Small intestine (tissue), 7 donors: ENCODE data around the gene CLMP. TPM values are rescaled to one million over a fixed set of nuclear protein-coding genes. Genes with fewer than 3 reads are reported as not detected.
A peak's percentile ranks its signal among the peaks of the same experiment; 100 is the strongest.
"Not testable (repeated sequence)": the region's sequence is repeated elsewhere in the genome, so short reads cannot be mapped to it uniquely, and the experiment has no call there.

Experiments
- DNase-seq, 2 donors: peaks; one replicate each; pipeline versions ENCODE4 v3.0.0 to v3.0.0-alpha.2; 2013
- FAIRE-seq: peaks from 2 replicates; lab custom pipeline; 2012; peaks lifted over from hg19 to GRCh38; lab: Jason Lieb, UNC
- H3K27ac ChIP-seq, 3 donors: one replicate each; pipeline ENCODE4 v1.5.1; 2013; ENCODE audit warnings: low read length in 2 of 3, mild to moderate bottlenecking in 2 of 3, control low read depth in 1 of 3, inconsistent platforms in 1 of 3, low read depth in 1 of 3, moderate library complexity in 1 of 3
- H3K27me3 ChIP-seq, 3 donors: one replicate each; pipeline ENCODE4 v1.6.1; 2013; ENCODE audit warnings: low read length in 3 of 3, inconsistent platforms in 1 of 3; ENCODE audit not compliant: control insufficient read depth in 3 of 3, insufficient read depth in 3 of 3
- H3K36me3 ChIP-seq, 3 donors: one replicate each; pipeline ENCODE4 v1.6.1; 2013; ENCODE audit warnings: low read length in 3 of 3, inconsistent platforms in 1 of 3, low read depth in 1 of 3, mild to moderate bottlenecking in 1 of 3, moderate library complexity in 1 of 3; ENCODE audit not compliant: control insufficient read depth in 3 of 3, insufficient read depth in 2 of 3
- H3K4me1 ChIP-seq, 3 donors: one replicate each; pipeline ENCODE4 v1.6.1; 2013; ENCODE audit warnings: low read length in 2 of 3, inconsistent platforms in 1 of 3, low read depth in 1 of 3, mild to moderate bottlenecking in 1 of 3, moderate library complexity in 1 of 3; ENCODE audit not compliant: control insufficient read depth in 3 of 3, insufficient read depth in 2 of 3
- H3K4me3 ChIP-seq, 3 donors: one replicate each; pipeline ENCODE4 v1.5.1; 2013; ENCODE audit warnings: low read length in 3 of 3, control low read depth in 1 of 3, inconsistent platforms in 1 of 3, low read depth in 1 of 3, mild to moderate bottlenecking in 1 of 3, moderate library complexity in 1 of 3
- H3K9me3 ChIP-seq, 2 donors: one replicate each; pipeline ENCODE4 v1.6.1; 2013; ENCODE audit warnings: low read depth in 1 of 2, low read length in 1 of 2; ENCODE audit not compliant: control insufficient read depth in 2 of 2, insufficient read depth in 1 of 2
- WGBS, 3 donors: extraction: QIAGEN DNeasy Blood & Tissue Kit; methylation state at CpG; one replicate each; pipeline ENCODE4 v1.1.7; 2013; 5-methylcytosine and 5-hydroxymethylcytosine counted together
- polyA plus RNA-seq, 4 donors: library from polyadenylated mRNA; stranded (reverse) in 3 of 4; unstranded in 1 of 4; fragments of 200-250 nt in 3 of 4; fragments of 120-200 nt in 1 of 4; gene quantifications; one replicate each; pipeline versions ENCODE4 v1.2.1 to v1.2.3, GENCODE V29; 2013
- donor health status: healthy with polysubstance abuse.
- donor health status: control.
- donor health status: control.
- donor health status: Bipolar disorder and iron deficiency.
- donor health status: healthy.

CLMP gene
- polyA plus RNA-seq, 4 donors = 0.22 to 12.2 (median 5.9) TPM

DNA sequence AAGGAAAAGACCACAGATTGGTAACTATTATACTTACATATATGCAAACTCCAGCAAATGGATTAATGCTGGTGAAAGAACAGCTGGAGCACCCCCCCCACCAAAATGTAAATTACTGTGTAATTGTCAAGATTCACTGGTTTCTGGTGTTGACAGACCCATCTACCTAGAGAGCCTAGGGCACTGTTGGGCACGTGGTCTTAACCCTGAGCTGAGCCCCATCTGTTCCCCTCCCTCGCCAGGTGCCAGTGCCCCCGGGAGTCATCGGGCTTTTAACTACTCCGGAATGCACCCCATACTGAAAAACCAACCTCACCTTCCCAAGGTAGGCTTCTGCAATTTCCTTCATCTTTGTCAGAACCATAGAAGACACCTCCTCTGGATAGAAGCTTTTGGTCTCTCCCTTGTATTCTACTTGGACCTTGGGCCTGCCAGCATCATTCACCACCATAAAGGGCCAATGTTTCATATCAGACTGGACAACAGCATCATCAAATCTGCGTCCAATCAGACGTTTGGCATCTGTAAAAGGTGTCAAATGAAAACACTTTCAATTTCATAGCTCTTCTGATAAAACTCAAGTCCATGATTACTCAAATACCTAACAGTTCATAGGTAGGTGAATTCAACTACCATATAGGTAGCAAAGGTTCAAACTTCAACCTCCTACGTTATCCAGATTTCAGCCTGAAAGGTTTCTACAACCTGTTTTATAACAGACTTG, 134.6 kb downstream of the CLMP start:
- DNase-seq = peak; percentile 42 to 86
- 0 to 3% (median 1%) methylated on average over 8 of the region's 8 CpGs for WGBS, 3 donors
- Histone ChIP-seq H3K9me3 (no peaks in the 10 kb centered on the region), H3K27me3 (no peaks in the 10 kb centered on the region), H3K36me3 (peaks cover 27 to 37% (median 32%) of the 10 kb centered on the region in 3 donors), H3K4me1 (peaks cover 2 to 26% (median 8%) of the 10 kb centered on the region in 3 donors), H3K4me3 (peak overlapping the region in 2 of 3 donors; percentile 70 to 98), H3K27ac (peak overlapping the region in 2 of 3 donors; percentile 86 to 100)
- FAIRE-seq = no peak

DNA sequence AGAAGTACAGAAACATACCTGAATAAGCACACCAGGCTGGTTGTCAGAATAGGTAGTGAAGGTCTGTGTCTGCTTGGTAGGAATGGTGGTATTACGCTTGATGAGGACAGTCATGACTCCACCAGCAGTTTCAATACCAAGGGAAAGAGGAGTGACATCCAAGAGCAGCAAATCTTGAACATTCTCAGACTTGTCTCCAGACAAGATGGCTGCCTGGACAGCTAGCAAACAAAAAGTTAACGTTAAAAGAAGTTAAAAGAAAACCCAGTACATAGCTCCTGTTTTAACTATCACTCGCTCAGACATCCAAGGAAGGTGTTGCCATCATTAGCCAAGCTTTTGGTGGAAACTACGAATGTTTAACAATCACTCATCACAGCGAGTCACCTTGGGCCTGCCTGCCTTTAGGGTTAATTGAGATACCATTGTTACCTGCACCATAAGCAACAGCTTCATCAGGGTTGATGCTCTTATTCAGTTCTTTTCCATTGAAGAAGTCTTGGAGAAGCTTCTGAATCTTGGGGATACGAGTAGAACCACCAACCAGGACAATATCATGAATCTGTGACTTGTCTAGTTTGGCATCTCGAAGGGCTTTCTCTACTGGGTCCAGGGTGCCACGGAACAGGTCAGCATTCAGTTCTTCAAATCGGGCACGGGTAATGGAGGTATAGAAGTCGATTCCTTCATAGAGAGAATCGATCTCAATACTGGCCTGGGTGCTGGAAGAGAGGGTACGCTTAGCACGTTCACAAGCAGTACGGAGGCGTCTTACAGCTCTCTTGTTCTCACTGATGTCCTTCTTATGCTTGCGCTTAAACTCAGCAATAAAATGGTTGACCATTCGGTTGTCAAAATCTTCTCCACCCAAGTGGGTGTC, 135.8 kb downstream of the CLMP start:
- peaks cover 30 to 45% (median 32%) of the 10 kb centered on the region in 3 donors for H3K36me3 ChIP-seq
- peak overlapping the region in 2 of 3 donors; percentile 70 to 98 for H3K4me3 ChIP-seq
- not testable (repeated sequence) for DNase-seq, H3K27ac ChIP-seq, H3K27me3 ChIP-seq, H3K9me3 ChIP-seq, FAIRE-seq
- WGBS, 3 donors = 4 to 28% (median 12%) methylated on average over 18 of the region's 18 CpGs
- H3K4me1 ChIP-seq = peaks cover 2 to 25% (median 8%) of the 10 kb centered on the region in 3 donors

DNA sequence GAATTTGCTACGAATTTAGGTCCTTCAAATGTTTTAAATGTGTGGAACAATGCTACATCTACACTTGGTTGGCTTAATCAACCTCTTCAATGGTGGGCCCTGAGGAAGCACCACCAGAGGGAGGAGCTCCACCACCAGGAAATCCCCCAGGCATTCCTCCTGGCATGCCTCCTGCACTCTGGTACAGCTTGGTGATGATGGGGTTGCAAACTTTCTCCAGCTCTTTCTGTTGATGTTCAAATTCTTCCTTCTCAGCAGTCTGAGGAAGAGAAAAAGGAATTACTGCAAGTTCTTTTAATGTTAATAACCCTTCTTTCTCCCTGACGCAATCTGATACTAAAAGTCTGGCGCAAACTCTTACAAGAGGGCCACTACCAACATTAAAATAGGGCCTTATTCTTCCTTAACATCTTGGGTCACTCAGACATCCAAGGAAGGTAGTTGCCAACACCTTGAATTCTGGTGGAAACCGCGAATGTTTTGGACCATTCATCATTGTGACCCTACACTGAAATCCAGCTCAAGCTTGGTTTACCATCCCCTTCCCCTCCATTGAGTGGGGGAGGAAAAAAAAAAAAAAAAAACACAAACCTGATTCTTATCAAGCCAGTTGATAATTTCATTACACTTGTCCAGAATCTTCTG, 137.3 kb downstream of the CLMP start:
- DNase-seq (no peak), FAIRE-seq (no peak)
- Histone ChIP-seq H3K27me3 (no peaks in the 10 kb centered on the region), H3K9me3 (no peaks in the 10 kb centered on the region), H3K4me3 (no peak overlapping the region), H3K36me3 (peaks cover 30 to 56% (median 32%) of the 10 kb centered on the region in 3 donors), H3K4me1 (peaks cover 2 to 16% (median 8%) of the 10 kb centered on the region in 3 donors), H3K27ac (peak overlapping the region in 1 of 3 donors; percentile 41)
- 38 to 60% (median 39%) methylated on average over 5 of the region's 5 CpGs for WGBS, 3 donors

DNA sequence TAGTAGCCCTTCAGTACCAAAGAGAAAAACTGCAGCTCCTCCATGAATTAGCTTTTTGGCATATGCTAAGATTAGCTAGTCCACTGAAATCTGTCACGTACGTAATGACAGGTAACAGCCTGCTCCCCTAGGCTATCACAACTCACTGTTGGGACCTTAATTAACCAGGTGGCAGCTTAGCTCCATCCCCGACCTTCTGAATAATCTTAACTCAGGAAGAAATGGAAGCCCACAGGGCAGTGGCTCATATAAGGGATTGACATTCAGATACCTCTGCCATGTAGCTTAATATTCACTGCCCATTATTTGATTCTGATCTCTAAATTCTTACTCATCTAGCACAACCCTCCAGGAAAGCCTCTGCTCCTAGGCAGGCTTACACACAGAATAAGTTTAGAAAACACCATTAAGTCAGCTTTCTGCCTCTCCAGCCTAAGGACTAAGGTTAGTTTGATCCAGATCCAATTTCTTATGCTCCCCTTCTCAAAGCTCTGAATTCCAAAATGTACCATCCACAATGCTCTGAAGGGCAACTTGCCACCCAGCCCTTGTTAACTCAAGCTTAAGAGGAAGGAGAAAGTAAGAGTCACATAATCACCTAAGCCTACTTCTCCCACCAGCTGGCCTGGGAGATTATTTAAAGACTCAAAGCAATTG, 138.1 kb downstream of the CLMP start:
- DNase-seq (no peak), FAIRE-seq (no peak)

DNA sequence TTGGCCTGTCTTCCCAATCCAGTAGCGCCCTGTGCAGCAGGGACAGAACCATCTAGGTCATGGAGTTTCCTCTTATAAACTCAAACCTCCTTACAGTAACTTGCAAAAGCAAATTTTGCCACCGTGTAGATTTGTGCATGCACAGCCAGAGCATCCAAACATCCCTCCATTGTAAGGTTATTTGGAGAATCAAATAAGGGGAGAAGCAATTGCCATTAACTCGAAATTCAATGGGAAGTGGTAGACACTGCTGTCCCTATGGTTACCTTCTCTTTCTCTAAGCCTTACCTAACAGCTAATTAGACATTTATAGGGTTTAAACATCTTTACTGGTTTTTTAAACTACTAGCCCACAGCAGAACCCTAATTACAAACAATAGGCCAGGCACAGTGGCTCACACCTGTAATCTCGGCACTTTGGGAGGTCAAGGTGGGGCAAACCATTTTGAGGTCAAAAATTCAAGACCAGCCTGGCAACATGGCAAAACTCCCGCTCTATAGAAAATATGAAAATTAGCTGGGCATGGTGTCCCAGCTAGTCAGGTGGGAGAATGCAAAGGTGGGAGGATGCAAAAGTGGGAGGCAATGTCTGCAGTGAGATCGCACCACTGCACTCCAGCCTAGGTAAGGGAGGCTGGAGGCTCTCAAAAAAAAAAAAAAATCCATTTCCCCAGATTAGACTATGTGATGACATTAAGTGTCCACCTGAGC, 139.7 kb downstream of the CLMP start:
- FAIRE-seq (no peak), DNase-seq (no peak)
- H3K4me3 ChIP-seq = no peak overlapping the region
- H3K4me1 ChIP-seq = peaks cover 2 to 16% (median 8%) of the 10 kb centered on the region in 3 donors
- no peak overlapping the region for H3K27ac ChIP-seq
- H3K36me3 ChIP-seq = peaks cover 27 to 49% (median 28%) of the 10 kb centered on the region in 3 donors
- no peaks in the 10 kb centered on the region for H3K27me3 ChIP-seq
- no peaks in the 10 kb centered on the region for H3K9me3 ChIP-seq
- 43 to 57% (median 43%) methylated on average over 6 of the region's 6 CpGs for WGBS, 3 donors

More for the DNA sequence above, 138.1 kb downstream of the CLMP start:
- Histone ChIP-seq H3K27me3 (no peaks in the 10 kb centered on the region), H3K27ac (no peak overlapping the region), H3K9me3 (no peaks in the 10 kb centered on the region), H3K4me3 (no peak overlapping the region), H3K36me3 (peaks cover 30 to 56% (median 32%) of the 10 kb centered on the region in 3 donors), H3K4me1 (peaks cover 2 to 16% (median 8%) of the 10 kb centered on the region in 3 donors)
- WGBS, 3 donors = 29 to 43% (median 32%) methylated on average over 3 of the region's 3 CpGs

DNA sequence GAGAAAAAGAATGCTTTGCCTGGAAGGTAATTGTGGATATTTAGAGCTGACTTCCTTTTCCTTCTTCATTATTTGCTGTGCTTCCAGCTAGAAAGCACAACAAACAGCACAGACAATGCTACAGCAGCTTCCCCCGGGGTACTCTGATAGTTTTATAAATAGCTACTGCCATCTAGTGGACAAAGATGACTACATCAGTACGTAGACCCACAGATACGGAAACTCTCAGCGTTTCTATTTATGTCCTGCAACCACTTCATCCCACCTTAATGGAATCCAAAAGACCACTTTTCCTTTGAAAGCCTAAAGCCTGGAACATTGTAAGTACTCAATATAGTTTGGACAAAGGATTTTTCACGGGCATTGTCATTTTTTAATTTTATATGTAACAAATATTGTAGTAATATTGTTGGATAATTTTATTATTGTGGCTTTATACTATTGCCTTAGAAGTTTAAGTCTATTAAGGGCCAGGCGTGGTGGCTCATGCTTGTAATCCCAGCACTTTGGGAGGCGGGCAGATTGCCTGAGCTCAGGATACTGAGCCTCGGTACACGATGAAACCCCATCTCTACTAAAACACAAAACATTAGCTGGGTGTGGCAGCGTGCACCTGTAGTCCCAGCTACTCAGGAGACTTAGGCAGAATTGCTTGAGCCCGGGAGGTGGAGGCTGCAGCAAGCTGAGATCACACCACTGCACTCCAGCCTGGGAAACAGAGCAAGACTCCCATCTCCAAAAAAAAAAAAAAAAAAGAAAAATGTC, 140.6 kb downstream of the CLMP start:
- DNase-seq (peak; percentile 72 to 77), FAIRE-seq (no peak)
- Histone ChIP-seq H3K4me1 (peaks cover 2 to 12% (median 8%) of the 10 kb centered on the region in 3 donors), H3K4me3 (no peak overlapping the region), H3K9me3 (no peaks in the 10 kb centered on the region), H3K27me3 (no peaks in the 10 kb centered on the region), H3K36me3 (peaks cover 20 to 43% (median 24%) of the 10 kb centered on the region in 3 donors), H3K27ac (peak overlapping the region in 1 of 3 donors; percentile 49)
- WGBS, 3 donors = 6 to 20% (median 10%) methylated on average over 11 of the region's 11 CpGs
